Transverse colon (tissue), 4 donors: ENCODE results near the gene POLDIP3. TPM values are rescaled to one million over a fixed set of nuclear protein-coding genes. Genes with fewer than 3 reads are reported as not detected.
A peak's percentile ranks its signal among the peaks of the same experiment; 100 is the strongest.

Experiments
- DNase-seq: peaks from one replicate; pipeline ENCODE4 v3.0.0-alpha.2; 2019
- H3K27ac ChIP-seq, 4 donors: fragments of 200-600 bp; sonication (generic); 2 replicates each; pipeline ENCODE4 v1.5.1; 2016 to 2018; ENCODE audit warnings: inconsistent platforms in 4 of 4
- H3K27me3 ChIP-seq: fragments of 200-600 bp; sonication (generic); 2 replicates; pipeline ENCODE4 v1.5.1; 2017; ENCODE audit warnings: inconsistent platforms
- H3K36me3 ChIP-seq, 4 donors: fragments of 200-600 bp; sonication (generic); 2 replicates each; pipeline ENCODE4 v1.5.1; 2017 to 2019; ENCODE audit warnings: inconsistent platforms in 4 of 4
- H3K4me1 ChIP-seq, 4 donors: fragments of 200-600 bp; sonication (generic); 2 replicates each; pipeline ENCODE4 v1.5.1; 2017 to 2020; ENCODE audit warnings: inconsistent platforms in 4 of 4
- H3K4me3 ChIP-seq, 4 donors: fragments of 200-600 bp; sonication (generic); 1 replicate in 1 of 4; 2 replicates in 3 of 4; pipeline versions ENCODE4 v1.5.1 to v1.6.1; 2017 to 2019; ENCODE audit warnings: inconsistent platforms in 4 of 4
- H3K9me3 ChIP-seq, 2 donors: fragments of 200-600 bp; sonication (generic); 2 replicates each; pipeline ENCODE4 v1.5.1; 2017 to 2019; ENCODE audit warnings: inconsistent platforms in 2 of 2
- CTCF ChIP-seq, 5 experiments: fragments of 200-600 bp in 3 of 5; fragments of 450-650 bp in 2 of 5; sonication (generic) in 3 of 5; IDR thresholded peaks; 1 replicate in 2 of 5; 2 replicates in 3 of 5; pipeline ENCODE4 v1.5.1; 2016 to 2017; ENCODE audit warnings: antibody characterized with exemption in 5 of 5, inconsistent platforms in 3 of 5, mild to moderate bottlenecking in 2 of 5, moderate library complexity in 1 of 5
- EP300 ChIP-seq: sonication (generic); formaldehyde crosslinking; IDR thresholded peaks from one replicate; pipeline ENCODE4 v1.6.1; 2017; ENCODE audit warnings: antibody characterized with exemption, low read depth
- POLR2A ChIP-seq: fragments of 450-650 bp; IDR thresholded peaks from one replicate; pipeline ENCODE4 v1.6.1; 2016; ENCODE audit warnings: antibody characterized with exemption, mild to moderate bottlenecking, moderate library complexity
- POLR2AphosphoS5 ChIP-seq, 3 donors: sonication (generic); formaldehyde crosslinking; IDR thresholded peaks; one replicate each; pipeline ENCODE4 v1.6.1; 2016; ENCODE audit warnings: antibody characterized with exemption in 3 of 3
- WGBS, 2 donors: methylation state at CpG; one replicate each; pipeline ENCODE4 v1.1.5; 2018; ENCODE audit warnings: low coverage in 1 of 2; 5-methylcytosine and 5-hydroxymethylcytosine counted together
- in situ Hi-C, 4 donors: fragments of 200-750 bp; cut with MboI; loops; one replicate each; pipeline versions ENCODE4 v1.15.0 to v1.15.1; 2017; ENCODE audit warnings: low sequenced_read_pairs in 3 of 4, low pct_ligation_motif_present in 1 of 4, low pct_unique_long_range_greater_than_20kb in 1 of 4
- intact Hi-C: fragments of 100-400 bp; cut with DNase I; formaldehyde crosslinking; loops from one replicate; pipeline ENCODE4 v1.15.1; 2023; ENCODE audit warnings: low total_unique reads
- total RNA-seq, 4 donors: library from RNA; depleted of rRNA; stranded (reverse); fragments of >200 nt; gene quantifications; one replicate each; pipeline ENCODE4 v1.1.0, GENCODE V29; 2016

The POLDIP3 gene
- total RNA-seq, 4 donors from 2014 or later: 36.5 to 69.5 (median 45.2) TPM

- Histone ChIP-seq H3K4me3 (peak overlapping the region in 2 of 4 donors; percentile 10 to 72), H3K9me3 (no peaks in the 10 kb centered on the region), H3K27ac (peak overlapping the region; percentile 90 to 98 (median 95)), H3K4me1 (peaks cover 53 to 69% (median 67%) of the 10 kb centered on the region in 4 donors), H3K27me3 (no peaks in the 10 kb centered on the region), H3K36me3 (no peaks in the 10 kb centered on the region)
- TF ChIP-seq CTCF (IDR thresholded peaks at IDR 0.05): no peak
- no peak for TF ChIP-seq POLR2AphosphoS5 (IDR thresholded peaks at IDR 0.05)
- no peak for TF ChIP-seq POLR2A
- no peak for TF ChIP-seq EP300
- 10 to 37% methylated on average over 2 to 12 of the region's 16 CpGs for WGBS, 2 donors
- peak; percentile 61 for DNase-seq
- intact Hi-C loops: no loop called here
- in situ Hi-C loops: no loop called here
Observed at GRCh38 chr22:42646569-42647525, 32.2 kb upstream of the POLDIP3 start.

- peak overlapping the region; percentile 90 to 98 (median 95) for H3K27ac ChIP-seq
- TF ChIP-seq EP300 (no peak), POLR2AphosphoS5 (IDR thresholded peaks at IDR 0.05) (peak in 1 of 3 donors; percentile 24)
- H3K27me3 ChIP-seq: no peaks in the 10 kb centered on the region
- H3K4me1 ChIP-seq: peaks cover 53 to 75% (median 69%) of the 10 kb centered on the region in 4 donors
- intact Hi-C loops: no loop called here
- no peaks in the 10 kb centered on the region for H3K9me3 ChIP-seq
- in situ Hi-C loops: no loop called here
- H3K4me3 ChIP-seq: peak overlapping the region in 2 of 4 donors; percentile 10 to 72
- H3K36me3 ChIP-seq: no peaks in the 10 kb centered on the region
- WGBS, 2 donors: 36% methylated on average over 12 of the region's 13 CpGs; no CpG with 5 or more reads in 1 of the 2 donors
- DNase-seq: peak; percentile 56
Observed at GRCh38 chr22:42645938-42646568, 31.4 kb upstream of the POLDIP3 start.

- Histone ChIP-seq H3K27me3 (no peaks in the 10 kb centered on the region), H3K9me3 (no peaks in the 10 kb centered on the region), H3K4me1 (peaks cover 53 to 75% (median 69%) of the 10 kb centered on the region in 4 donors), H3K4me3 (peak overlapping the region in 2 of 4 donors; percentile 2 to 72), H3K27ac (peak overlapping the region; percentile 90 to 98 (median 95)), H3K36me3 (no peaks in the 10 kb centered on the region)
- in situ Hi-C loops: no loop called here
- no peak for DNase-seq
- 33 to 47% methylated on average over 3 to 15 of the region's 19 CpGs for WGBS, 2 donors
- TF ChIP-seq CTCF (IDR thresholded peaks at IDR 0.05) (no peak), POLR2A (no peak), POLR2AphosphoS5 (IDR thresholded peaks at IDR 0.05) (no peak), EP300 (no peak)
- intact Hi-C loops: no loop called here
Observed at GRCh38 chr22:42645341-42645937, 30.8 kb upstream of the POLDIP3 start.

GRCh38 chr22:42644422-42645340, 30.0 kb upstream of the POLDIP3 start:
- in situ Hi-C loops (no loop called here), intact Hi-C loops (no loop called here)
- WGBS, 2 donors: 33 to 64% methylated on average over 3 to 22 of the region's 22 CpGs
- Histone ChIP-seq H3K9me3 (no peaks in the 10 kb centered on the region), H3K4me1 (peaks cover 53 to 74% (median 69%) of the 10 kb centered on the region in 4 donors), H3K27ac (peak overlapping the region; percentile 90 to 98 (median 95)), H3K36me3 (no peaks in the 10 kb centered on the region), H3K27me3 (no peaks in the 10 kb centered on the region), H3K4me3 (peak overlapping the region in 1 of 4 donors; percentile 72)
- TF ChIP-seq EP300: no peak
- no peak for TF ChIP-seq POLR2A
- no peak for TF ChIP-seq POLR2AphosphoS5 (IDR thresholded peaks at IDR 0.05)
- no peak for TF ChIP-seq CTCF (IDR thresholded peaks at IDR 0.05)
- DNase-seq: peak; percentile 51
